ENCODE data around the gene EID2B. TPM values are rescaled to one million over a fixed set of nuclear protein-coding genes. Genes with fewer than 3 reads are reported as not detected.

Gene EID2B
- total and polyA plus RNA-seq, 8 donors = 2.0 to 5.6 (median 4.6) TPM

GRCh38 chr19:39520541-39521484 is 11.8 kb downstream of the EID2B start:
- no peak for TF ChIP-seq CTCF (IDR thresholded peaks at IDR 0.05)
- Histone ChIP-seq H3K36me3 (no peaks in the 10 kb centered on the region), H3K4me1 (peaks cover 0 to 4% of the 10 kb centered on the region in 2 donors), H3K4me3 (no peak overlapping the region), H3K27me3 (peaks cover 14 to 36% of the 10 kb centered on the region in 2 donors), H3K9me3 (no peaks in the 10 kb centered on the region), H3K27ac (no peak overlapping the region)
- intact Hi-C loops (cut with DNase I) = no loop called here
- no peak for DNase-seq
- no peak for ATAC-seq

- H3K27ac ChIP-seq = no peak overlapping the region
- ATAC-seq (no peak), DNase-seq (no peak)
- peaks cover 5 to 16% of the 10 kb centered on the region in 2 donors for H3K4me1 ChIP-seq
- no peak for TF ChIP-seq CTCF (IDR thresholded peaks at IDR 0.05)
- H3K9me3 ChIP-seq = no peaks in the 10 kb centered on the region
- H3K4me3 ChIP-seq = no peak overlapping the region
- H3K27me3 ChIP-seq = peaks cover 33 to 54% of the 10 kb centered on the region in 2 donors
- intact Hi-C loops (cut with DNase I) = no loop called here
- H3K36me3 ChIP-seq = no peaks in the 10 kb centered on the region
Observed at GRCh38 chr19:39518975-39519374, 13.7 kb downstream of the EID2B start.

GRCh38 chr19:39518458-39518857 is 14.2 kb downstream of the EID2B start:
- Histone ChIP-seq H3K9me3 (no peaks in the 10 kb centered on the region), H3K27ac (no peak overlapping the region), H3K4me1 (peaks cover 5 to 16% of the 10 kb centered on the region in 2 donors), H3K27me3 (peaks cover 38 to 59% of the 10 kb centered on the region in 2 donors), H3K4me3 (no peak overlapping the region), H3K36me3 (no peaks in the 10 kb centered on the region)
- no peak for ATAC-seq
- intact Hi-C loops (cut with DNase I) = no loop called here
- no peak for TF ChIP-seq CTCF (IDR thresholded peaks at IDR 0.05)
- DNase-seq = no peak

GRCh38 chr19:39517432-39517831 is 15.2 kb downstream of the EID2B start:
- H3K9me3 ChIP-seq = no peaks in the 10 kb centered on the region
- intact Hi-C loops (cut with DNase I) = no loop called here
- ATAC-seq (no peak), DNase-seq (no peak)
- no peak overlapping the region for H3K4me3 ChIP-seq
- peaks cover 45 to 70% of the 10 kb centered on the region in 2 donors for H3K27me3 ChIP-seq
- no peak overlapping the region for H3K27ac ChIP-seq
- no peaks in the 10 kb centered on the region for H3K36me3 ChIP-seq
- TF ChIP-seq CTCF (IDR thresholded peaks at IDR 0.05) = no peak
- peaks cover 5 to 16% of the 10 kb centered on the region in 2 donors for H3K4me1 ChIP-seq

GRCh38 chr19:39516270-39516669 is 16.4 kb downstream of the EID2B start:
- H3K27me3 ChIP-seq = peaks cover 45 to 80% of the 10 kb centered on the region in 2 donors
- ATAC-seq = no peak
- no peaks in the 10 kb centered on the region for H3K9me3 ChIP-seq

More at GRCh38 chr19:39516270-39516669, 16.4 kb downstream of the EID2B start:
- Histone ChIP-seq H3K4me1 (peaks cover 5 to 16% of the 10 kb centered on the region in 2 donors), H3K36me3 (no peaks in the 10 kb centered on the region), H3K4me3 (no peak overlapping the region), H3K27ac (no peak overlapping the region)
- DNase-seq = no peak
- intact Hi-C loops (cut with DNase I) = no loop called here
- TF ChIP-seq CTCF (IDR thresholded peaks at IDR 0.05) = no peak
